ENCODE data around the gene FOXL1.

- TF ChIP-seq CTCF (IDR thresholded peaks at IDR 0.05): no peak
- no peak for TF ChIP-seq POLR2AphosphoS5 (IDR thresholded peaks at IDR 0.05; ENCODE audit: low read depth, low read length)
- TF ChIP-seq REST (IDR thresholded peaks at IDR 0.05; ENCODE audit: insufficient read depth in 1 of 2, low read depth in 2 of 2, low read length in 1 of 2): no peak
Measured at GRCh38 chr16:86545481-86545880, 32.9 kb upstream of the FOXL1 start.
